Measurements from ENCODE around the gene AP2A1. TPM values are rescaled to one million over a fixed set of nuclear protein-coding genes. Genes with fewer than 3 reads are reported as not detected.
A peak's percentile ranks its signal among the peaks of the same experiment; 100 is the strongest.

Gene AP2A1
- total and polyA plus RNA-seq, 10 of the 15 experiments (the other 5 are each of a cell fraction or from before 2014, with no cell fraction given): 0.68 to 78.8 (median 33.8) TPM

GRCh38 chr19:49770529-49770928 lies 3.7 kb downstream of the AP2A1 start (continued):
- no peak for TF ChIP-seq ZBTB11 (CRISPR knock-in tag; IDR thresholded peaks at IDR 0.05)
- no peak for TF ChIP-seq NR2F1 (conservative IDR thresholded peaks at IDR 0.05)
- no peak for TF ChIP-seq LARP7 (IDR thresholded peaks at IDR 0.05)

- Histone ChIP-seq H3K4me1 (ENCODE audit: control insufficient read depth, insufficient read depth, low read length) (peaks cover 8% of the 10 kb centered on the region; the same call in 1 of the 2 replicates), H3K27me3 (replicated peaks in 1 of 2; ENCODE audit: control insufficient read depth in 2 of 2, insufficient read depth in 2 of 2, low read length in 1 of 2) (no peaks in the 10 kb centered on the region), H2AFZ (ENCODE audit: control insufficient read depth, low read depth, low read length) (no peak overlapping the region), H3K4me2 (ENCODE audit: control insufficient read depth, insufficient read depth) (no peak overlapping the region), H4K20me1 (ENCODE audit: control insufficient read depth, insufficient read depth) (no peaks in the 10 kb centered on the region), H3K27ac (ENCODE audit: control insufficient read depth, insufficient read depth) (no peak overlapping the region), H3K79me2 (ENCODE audit: control insufficient read depth, insufficient read depth, low read length) (peaks cover 24% of the 10 kb centered on the region), H3K36me3 (ENCODE audit: control insufficient read depth in 2 of 2, insufficient read depth in 2 of 2, low read length in 1 of 2) (peaks cover 0 to 2% of the 10 kb centered on the region in 2 experiments; a peak in 2 of 4 replicates), H3K4me3 (no peak overlapping the region), H3K9ac (ENCODE audit: control insufficient read depth, insufficient read depth, low read length) (no peak overlapping the region), H3K9me3 (replicated peaks; ENCODE audit: control insufficient read depth, insufficient read depth, low read length) (no peaks in the 10 kb centered on the region)
- in situ Hi-C loops (cut with MboI) (no loop called here), intact Hi-C loops (cut with micrococcal nuclease; ENCODE audit: unreplicated experiment) (no loop called here)
- ChIA-PET POLR2A (interaction anchor here (0.7 to 1.1 kb wide), 2 partner anchors 8 to 15 kb away, joined by 3 to 6 read pairs; no protein-coding TSS in a partner anchor), CTCF (interaction anchor here (0.6 kb wide), 1 partner anchor 96 kb away, joined by 3 read pairs; no protein-coding TSS in a partner anchor), RAD21 (ENCODE audit: unreplicated experiment) (no interaction called here), SMC1A (ENCODE audit: uncharacterized antibody, unreplicated experiment) (no interaction called here)
- no TSS peak for BruUV-seq (replicated peaks)
- TF ChIP-seq NR2F1 (conservative IDR thresholded peaks at IDR 0.05): 0 out of 2 replicates have a peak, but pooled peaks have one; percentile 23
- no peak for TF ChIP-seq ZNF274 (IDR thresholded peaks at IDR 0.05; ENCODE audit: insufficient read depth, insufficient read length)
- no peak for TF ChIP-seq ASH2L (IDR thresholded peaks at IDR 0.05; ENCODE audit: borderline replicate concordance, low read depth)
- ATAC-seq: no peak
- WGBS (ENCODE audit: insufficient coverage, insufficient replicate concordance, low lambda C conversion rate, missing lambda C conversion rate): 98% methylated on average over 13 of the region's 13 CpGs
- no peak for DNase-seq (ENCODE audit: low read depth, low spot score)
- FAIRE-seq: no peak
Observed at GRCh38 chr19:49771674-49772139, 4.9 kb downstream of the AP2A1 start.

Data from GM12878 (cell line).